Heart left ventricle (tissue), 16 donors: Measurements from ENCODE around the gene ROPN1L. TPM values are rescaled to one million over a fixed set of nuclear protein-coding genes. Genes with fewer than 3 reads are reported as not detected.

Experiments used
- ATAC-seq, 4 donors: fragments of 200-7000 bp; cut with Tn5 transposase; one replicate each; pipeline ENCODE4 v1.9.1; 2020 to 2022; ENCODE audit warnings: moderate library complexity in 4 of 4, mild to moderate bottlenecking in 3 of 4, moderate number of reproducible peaks in 1 of 4
- DNase-seq, 5 donors: peaks; one replicate each; pipeline ENCODE4 v3.0.0-alpha.2; 2020
- H3K27ac ChIP-seq, 12 donors: fragments of 200-600 bp; sonication (generic) in 4 of 12; one replicate each; pipeline versions ENCODE4 v1.5.0 to v1.8.0; 2016 to 2022; ENCODE audit warnings: mild to moderate bottlenecking in 2 of 12
- H3K27me3 ChIP-seq, 9 donors: fragments of 200-600 bp; sonication (generic) in 2 of 9; one replicate each; pipeline versions ENCODE4 v1.5.1 to v1.8.0; 2016 to 2022; ENCODE audit warnings: mild to moderate bottlenecking in 3 of 9
- H3K36me3 ChIP-seq, 9 donors: fragments of 200-600 bp; sonication (generic) in 2 of 9; one replicate each; pipeline versions ENCODE4 v1.5.0 to v1.8.0; 2018 to 2022; ENCODE audit warnings: mild to moderate bottlenecking in 2 of 9
- H3K4me1 ChIP-seq, 12 donors: fragments of 200-600 bp; sonication (generic) in 4 of 12; one replicate each; pipeline versions ENCODE4 v1.5.0 to v1.8.0; 2016 to 2022; ENCODE audit warnings: mild to moderate bottlenecking in 3 of 12
- H3K4me3 ChIP-seq, 12 donors: fragments of 200-600 bp; sonication (generic) in 4 of 12; one replicate each; pipeline versions ENCODE4 v1.5.0 to v1.8.0; 2017 to 2022; ENCODE audit warnings: mild to moderate bottlenecking in 9 of 12, moderate library complexity in 4 of 12
- H3K9me3 ChIP-seq, 12 donors: fragments of 200-600 bp; sonication (generic) in 4 of 12; one replicate each; pipeline versions ENCODE4 v1.5.0 to v1.8.0; 2016 to 2022; ENCODE audit warnings: mild to moderate bottlenecking in 1 of 12
- POLR2A ChIP-seq, 2 donors: fragments of 450-650 bp; IDR thresholded peaks; one replicate each; pipeline ENCODE4 v1.6.1; 2017; ENCODE audit warnings: antibody characterized with exemption in 2 of 2, mild to moderate bottlenecking in 2 of 2, moderate library complexity in 2 of 2
- WGBS, 4 donors: extraction: QIAGEN DNeasy Blood & Tissue Kit in 2 of 4; methylation state at CpG; one replicate each; pipeline versions ENCODE4 v1.1.5 to v1.1.7; 2013 to 2018; 5-methylcytosine and 5-hydroxymethylcytosine counted together
- intact Hi-C, 10 donors: fragments of 100-400 bp; cut with DNase I; formaldehyde crosslinking; loops; one replicate each; pipeline versions ENCODE4 v1.11.1 to v1.14.2; 2022
- polyA plus RNA-seq, 2 donors: library from polyadenylated mRNA; stranded (reverse); fragments of 200-250 nt; gene quantifications; one replicate each; pipeline ENCODE4 v1.2.3, GENCODE V29; 2013
- total RNA-seq, 9 donors: library from RNA; depleted of rRNA in 2 of 9; stranded (reverse); fragments of >200 nt in 2 of 9; fragmentation: NEBNext Ultra II Directional in 3 of 9; extraction: Animal tissue kit (Norgen Biotek cat#: 25700) in 3 of 9; gene quantifications; one replicate each; pipeline versions ENCODE4 v1.1.0 to v1.2.4, GENCODE V29; 2016 to 2023
- TF ChIP-seq, protein P1 (sequence below), 12 donors: fragments of 200-600 bp; sonication (generic) in 4 of 12; IDR thresholded peaks; one replicate each; pipeline versions ENCODE4 v1.5.0 to v1.8.0; 2018 to 2022; ENCODE audit warnings: antibody characterized with exemption in 12 of 12, mild to moderate bottlenecking in 5 of 12
- donor health status: ischemic (EF 13 %, LVEDD 7.1; RV severe dilation, severe dysfunction).
- donor health status: healthy with polysubstance abuse.
- donor health status: DM: no; HTN: yes; CAD: no.
- donor health status: DM: no; HTN: no; CAD: no.
- donor health status: ischemic (EF 25% LVEDD 6.9; RV normal size, moderate dysfunction).
- donor health status: ischemic (EF 25% LVEDD 5.7; RV mildly dilated, moderate dysfunction).
- donor health status: healthy.
- donor health status: DM: yes; HTN: yes; CAD: no.
- donor health status: ischemic (EF 35%, LVEDD 5.7; RV mildly dilated, moderate dysfunction).
- donor health status: nonischemic (EF 11% LVEDD 7.7; RV severe dilation, severe dysfunction).
- donor health status: DM: yes; HTN: yes; CAD: no.
- donor health status: PGD.
- donor health status: ischemic (EF 29% LVEDD 5.4; RV normal size, mild dysfunction).
- donor health status: nonischemic (EF 23%, LVEDD 6.1; RV moderate dilation, normal function).

Gene ROPN1L
- total and polyA plus RNA-seq, 11 donors: 0.14 to 0.81 (median 0.46) TPM; not detected in 4

DNA sequence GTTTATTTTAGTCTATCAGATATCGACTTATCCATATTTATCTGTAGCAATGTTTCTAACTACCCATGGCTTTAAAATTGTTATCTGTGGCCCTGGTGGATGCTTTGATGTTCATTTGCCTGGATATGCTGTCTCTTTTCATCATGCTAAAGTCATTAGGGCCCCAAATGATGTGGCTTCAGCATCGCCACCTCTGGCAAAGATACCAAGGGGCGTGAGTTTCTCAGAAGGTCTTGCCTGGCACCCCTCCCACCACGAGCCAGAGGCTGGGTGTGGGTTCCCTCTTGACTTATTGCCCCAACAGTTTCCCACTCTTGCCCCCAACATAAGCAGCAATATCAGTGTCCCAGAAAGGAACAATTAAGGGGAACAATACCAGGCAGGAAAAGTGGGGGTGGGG lies 5.4 kb downstream of the ROPN1L start:
- TF ChIP-seq, protein P1, sequence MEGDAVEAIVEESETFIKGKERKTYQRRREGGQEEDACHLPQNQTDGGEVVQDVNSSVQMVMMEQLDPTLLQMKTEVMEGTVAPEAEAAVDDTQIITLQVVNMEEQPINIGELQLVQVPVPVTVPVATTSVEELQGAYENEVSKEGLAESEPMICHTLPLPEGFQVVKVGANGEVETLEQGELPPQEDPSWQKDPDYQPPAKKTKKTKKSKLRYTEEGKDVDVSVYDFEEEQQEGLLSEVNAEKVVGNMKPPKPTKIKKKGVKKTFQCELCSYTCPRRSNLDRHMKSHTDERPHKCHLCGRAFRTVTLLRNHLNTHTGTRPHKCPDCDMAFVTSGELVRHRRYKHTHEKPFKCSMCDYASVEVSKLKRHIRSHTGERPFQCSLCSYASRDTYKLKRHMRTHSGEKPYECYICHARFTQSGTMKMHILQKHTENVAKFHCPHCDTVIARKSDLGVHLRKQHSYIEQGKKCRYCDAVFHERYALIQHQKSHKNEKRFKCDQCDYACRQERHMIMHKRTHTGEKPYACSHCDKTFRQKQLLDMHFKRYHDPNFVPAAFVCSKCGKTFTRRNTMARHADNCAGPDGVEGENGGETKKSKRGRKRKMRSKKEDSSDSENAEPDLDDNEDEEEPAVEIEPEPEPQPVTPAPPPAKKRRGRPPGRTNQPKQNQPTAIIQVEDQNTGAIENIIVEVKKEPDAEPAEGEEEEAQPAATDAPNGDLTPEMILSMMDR (IDR thresholded peaks at IDR 0.05): no peak
- TF ChIP-seq POLR2A (IDR thresholded peaks at IDR 0.05): no peak
- intact Hi-C loops: no loop called here
- Histone ChIP-seq H3K9me3 (no peaks in the 10 kb centered on the region), H3K27me3 (no peaks in the 10 kb centered on the region), H3K4me1 (peaks cover 0 to 36% (median 8%) of the 10 kb centered on the region in 12 donors), H3K27ac (no peak overlapping the region), H3K36me3 (no peaks in the 10 kb centered on the region), H3K4me3 (no peak overlapping the region)
- ATAC-seq (no peak), DNase-seq (no peak)
- WGBS, 4 donors: 87 to 93% (median 91%) methylated on average over 4 of the region's 4 CpGs

DNA sequence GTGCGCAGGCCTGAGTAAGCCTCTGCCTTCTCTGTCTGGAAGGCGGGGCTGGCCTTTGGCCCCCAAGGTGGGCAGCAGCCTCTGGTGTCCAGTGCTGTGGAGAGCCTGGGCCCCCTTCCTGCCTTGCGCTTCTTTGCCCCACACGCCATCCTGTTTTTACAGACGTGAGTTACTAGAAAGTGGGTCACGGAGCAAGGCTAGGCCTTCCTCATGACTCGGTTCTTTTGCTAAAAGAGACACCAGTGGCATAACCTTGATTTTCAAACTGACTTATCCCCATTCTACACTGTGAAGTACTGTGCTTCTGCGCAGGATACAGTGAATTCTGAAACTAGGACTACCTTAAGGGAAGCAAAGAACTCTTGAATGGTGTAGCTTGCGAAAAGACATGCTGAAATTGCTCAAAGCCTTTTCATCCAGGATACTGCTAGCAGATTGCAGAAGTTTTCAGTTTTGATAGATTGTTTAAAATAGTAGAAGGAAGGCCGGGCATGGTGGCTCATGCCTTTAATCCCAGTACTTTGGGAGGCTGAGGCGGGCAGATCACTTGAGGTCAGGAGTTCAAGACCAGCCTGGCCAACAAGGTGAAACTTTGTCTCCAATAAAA lies 7.2 kb downstream of the ROPN1L start:
- TF ChIP-seq POLR2A (IDR thresholded peaks at IDR 0.05): no peak
- TF ChIP-seq, protein P1 (IDR thresholded peaks at IDR 0.05): no peak
- Histone ChIP-seq H3K4me3 (no peak overlapping the region), H3K27ac (no peak overlapping the region), H3K4me1 (peaks cover 0 to 26% (median 0%) of the 10 kb centered on the region in 12 donors), H3K9me3 (no peaks in the 10 kb centered on the region), H3K36me3 (no peaks in the 10 kb centered on the region), H3K27me3 (no peaks in the 10 kb centered on the region)
- intact Hi-C loops: no loop called here
- no peak for ATAC-seq
- 94 to 96% (median 94%) methylated on average over 11 of the region's 11 CpGs for WGBS, 4 donors
- no peak for DNase-seq

DNA sequence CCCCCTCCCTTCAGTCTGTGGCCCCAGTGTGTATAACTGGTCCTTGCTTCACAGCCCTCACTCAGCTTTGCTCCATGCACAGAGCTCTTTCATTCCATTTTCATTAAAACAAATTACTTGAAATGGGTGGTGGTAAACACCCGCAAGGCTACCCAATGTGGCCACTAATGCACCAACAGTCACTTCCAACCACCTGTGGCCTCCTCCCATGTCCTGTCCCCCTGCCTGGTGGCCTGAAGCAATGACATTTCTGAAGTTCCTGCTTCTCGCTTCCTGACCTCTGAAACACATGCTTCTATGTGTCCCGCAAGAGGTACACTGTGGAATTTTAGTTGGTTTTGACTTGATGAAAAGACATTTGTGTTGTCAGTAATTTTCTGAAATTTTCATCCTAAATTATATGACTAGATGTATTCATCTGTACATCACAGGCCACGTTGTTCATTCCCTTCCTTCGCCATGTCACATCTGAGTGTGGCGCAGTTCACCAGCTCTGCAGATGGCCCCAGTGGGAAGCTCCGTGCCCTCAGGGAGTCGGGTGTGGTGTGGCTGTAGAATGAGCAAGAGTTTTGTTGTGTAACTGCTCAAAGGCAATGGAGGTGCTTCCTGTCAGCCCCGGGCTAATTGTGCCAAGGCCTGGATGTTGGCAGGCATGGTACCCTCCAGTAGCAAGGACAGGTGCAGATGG lies 9.6 kb downstream of the ROPN1L start:
- Histone ChIP-seq H3K4me1 (peaks cover 0 to 10% (median 0%) of the 10 kb centered on the region in 12 donors), H3K27me3 (no peaks in the 10 kb centered on the region), H3K36me3 (no peaks in the 10 kb centered on the region), H3K9me3 (no peaks in the 10 kb centered on the region), H3K4me3 (no peak overlapping the region), H3K27ac (no peak overlapping the region)
- 83 to 85% (median 84%) methylated on average over 9 of the region's 9 CpGs for WGBS, 4 donors
- no peak for DNase-seq
- TF ChIP-seq POLR2A (IDR thresholded peaks at IDR 0.05): no peak
- TF ChIP-seq, protein P1 (IDR thresholded peaks at IDR 0.05): no peak
- intact Hi-C loops: loop anchor here in 3 of 10 donors (5.0 to 10.0 kb wide), 4 partner anchors 114 to 404 kb away; partner anchors contain the start of genes ANKRD33B (in 2 of the 3) and DAP (in 1 of the 3)
- ATAC-seq: no peak

DNA sequence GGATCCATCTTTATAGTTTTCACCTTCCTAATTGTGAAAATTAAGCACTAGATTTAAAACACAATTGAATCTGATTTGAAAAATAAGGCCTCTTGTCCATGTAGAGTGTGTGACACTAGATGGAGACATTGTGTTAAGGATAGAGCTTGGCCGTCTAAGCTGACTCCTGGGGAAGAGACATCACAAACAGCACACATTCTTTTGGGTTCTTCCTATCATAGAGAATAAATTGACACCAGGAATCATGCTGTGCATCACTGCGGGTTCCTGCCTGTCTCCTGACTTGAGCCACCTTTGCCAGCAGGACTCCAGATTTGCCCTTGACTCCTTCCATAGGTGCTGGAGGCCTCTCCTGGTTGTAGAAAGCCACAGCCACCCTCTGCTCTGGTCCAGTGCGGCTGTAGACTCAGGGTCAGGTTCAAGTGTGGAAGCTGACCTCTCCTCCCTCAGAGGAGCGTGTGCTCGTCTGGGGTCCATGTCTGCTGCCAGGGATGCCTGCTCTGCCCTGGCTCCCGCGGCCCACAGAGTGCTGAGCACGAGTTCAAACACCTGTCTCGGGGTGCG lies 11.2 kb downstream of the ROPN1L start:
- intact Hi-C loops: loop anchor here in 8 of 10 donors (1.0 to 10.0 kb wide), 6 partner anchors 112 to 402 kb away; partner anchors contain the start of genes ANKRD33B (in 2 of the 8) and DAP (in 1 of the 8)
- H3K9me3 ChIP-seq: no peaks in the 10 kb centered on the region
- ATAC-seq (peak; percentile 74 to 84 (median 82)), DNase-seq (no peak)
- no peak for TF ChIP-seq POLR2A (IDR thresholded peaks at IDR 0.05)
- TF ChIP-seq, protein P1 (IDR thresholded peaks at IDR 0.05): peak; percentile 63 to 90 (median 80)
- H3K27me3 ChIP-seq: no peaks in the 10 kb centered on the region
- 63 to 67% (median 64%) methylated on average over 9 to 10 of the region's 10 CpGs for WGBS, 4 donors
- H3K27ac ChIP-seq: no peak overlapping the region
- H3K4me1 ChIP-seq: peaks cover 3 to 25% (median 12%) of the 10 kb centered on the region in 12 donors
- H3K36me3 ChIP-seq: no peaks in the 10 kb centered on the region
- no peak overlapping the region for H3K4me3 ChIP-seq
